Right lobe of liver (tissue), 4 donors: ENCODE measurements around the gene AVPR2.

ENCODE experiments used
- POLR2A ChIP-seq: fragments of 450-650 bp; IDR thresholded peaks from one replicate; pipeline ENCODE4 v1.6.1; 2017; ENCODE audit warnings: antibody characterized with exemption, mild to moderate bottlenecking
- TF ChIP-seq, protein P1 (sequence below), 4 donors: fragments of 200-600 bp in 3 of 4; fragments of 450-650 bp in 1 of 4; IDR thresholded peaks; one replicate each; pipeline versions ENCODE4 v1.5.1 to v1.8.0; 2016 to 2022; ENCODE audit warnings: antibody characterized with exemption in 4 of 4, mild to moderate bottlenecking in 2 of 4
- donor health status: DM: no; HTN: no; CAD: no.
- donor health status: DM: no; HTN: no; CAD: no.
- donor health status: DM: no; HTN: yes; CAD: no.

- TF ChIP-seq, protein P1, sequence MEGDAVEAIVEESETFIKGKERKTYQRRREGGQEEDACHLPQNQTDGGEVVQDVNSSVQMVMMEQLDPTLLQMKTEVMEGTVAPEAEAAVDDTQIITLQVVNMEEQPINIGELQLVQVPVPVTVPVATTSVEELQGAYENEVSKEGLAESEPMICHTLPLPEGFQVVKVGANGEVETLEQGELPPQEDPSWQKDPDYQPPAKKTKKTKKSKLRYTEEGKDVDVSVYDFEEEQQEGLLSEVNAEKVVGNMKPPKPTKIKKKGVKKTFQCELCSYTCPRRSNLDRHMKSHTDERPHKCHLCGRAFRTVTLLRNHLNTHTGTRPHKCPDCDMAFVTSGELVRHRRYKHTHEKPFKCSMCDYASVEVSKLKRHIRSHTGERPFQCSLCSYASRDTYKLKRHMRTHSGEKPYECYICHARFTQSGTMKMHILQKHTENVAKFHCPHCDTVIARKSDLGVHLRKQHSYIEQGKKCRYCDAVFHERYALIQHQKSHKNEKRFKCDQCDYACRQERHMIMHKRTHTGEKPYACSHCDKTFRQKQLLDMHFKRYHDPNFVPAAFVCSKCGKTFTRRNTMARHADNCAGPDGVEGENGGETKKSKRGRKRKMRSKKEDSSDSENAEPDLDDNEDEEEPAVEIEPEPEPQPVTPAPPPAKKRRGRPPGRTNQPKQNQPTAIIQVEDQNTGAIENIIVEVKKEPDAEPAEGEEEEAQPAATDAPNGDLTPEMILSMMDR (IDR thresholded peaks at IDR 0.05): no peak
- TF ChIP-seq POLR2A: no peak
These were observed 49.6 kb downstream of the AVPR2 start for GRCh38 chrX:153953892-153954557.
